ENCODE data around the gene DNAAF2.

The DNAAF2 gene

GRCh38 chr14:49584058-49584457 lies 51.0 kb downstream of the DNAAF2 start:
- no peak for DNase-seq (ENCODE audit: low read depth)

DNA sequence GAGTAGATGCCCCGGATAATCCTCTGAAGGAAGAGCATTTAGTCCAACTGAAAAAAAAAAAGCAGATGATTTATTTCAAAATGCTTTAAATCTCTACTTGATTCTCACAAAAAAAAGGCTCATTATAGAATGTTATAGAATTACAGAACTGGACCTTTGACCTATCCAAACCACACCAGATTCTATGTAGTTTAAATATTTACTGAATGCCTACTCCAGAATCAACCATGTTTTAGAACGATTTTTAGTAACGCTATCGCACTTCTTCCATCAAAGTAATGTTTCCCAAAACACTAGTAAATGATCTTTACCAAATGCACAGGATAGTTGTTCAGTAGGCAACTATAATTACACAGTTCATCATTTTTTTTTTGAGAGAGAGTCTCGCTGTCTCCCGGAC lies 51.4 kb downstream of the DNAAF2 start:
- no peak for DNase-seq (ENCODE audit: low read depth)

- no peak for DNase-seq (ENCODE audit: low read depth)
These were observed 52.7 kb downstream of the DNAAF2 start for GRCh38 chr14:49582113-49582977.

DNA sequence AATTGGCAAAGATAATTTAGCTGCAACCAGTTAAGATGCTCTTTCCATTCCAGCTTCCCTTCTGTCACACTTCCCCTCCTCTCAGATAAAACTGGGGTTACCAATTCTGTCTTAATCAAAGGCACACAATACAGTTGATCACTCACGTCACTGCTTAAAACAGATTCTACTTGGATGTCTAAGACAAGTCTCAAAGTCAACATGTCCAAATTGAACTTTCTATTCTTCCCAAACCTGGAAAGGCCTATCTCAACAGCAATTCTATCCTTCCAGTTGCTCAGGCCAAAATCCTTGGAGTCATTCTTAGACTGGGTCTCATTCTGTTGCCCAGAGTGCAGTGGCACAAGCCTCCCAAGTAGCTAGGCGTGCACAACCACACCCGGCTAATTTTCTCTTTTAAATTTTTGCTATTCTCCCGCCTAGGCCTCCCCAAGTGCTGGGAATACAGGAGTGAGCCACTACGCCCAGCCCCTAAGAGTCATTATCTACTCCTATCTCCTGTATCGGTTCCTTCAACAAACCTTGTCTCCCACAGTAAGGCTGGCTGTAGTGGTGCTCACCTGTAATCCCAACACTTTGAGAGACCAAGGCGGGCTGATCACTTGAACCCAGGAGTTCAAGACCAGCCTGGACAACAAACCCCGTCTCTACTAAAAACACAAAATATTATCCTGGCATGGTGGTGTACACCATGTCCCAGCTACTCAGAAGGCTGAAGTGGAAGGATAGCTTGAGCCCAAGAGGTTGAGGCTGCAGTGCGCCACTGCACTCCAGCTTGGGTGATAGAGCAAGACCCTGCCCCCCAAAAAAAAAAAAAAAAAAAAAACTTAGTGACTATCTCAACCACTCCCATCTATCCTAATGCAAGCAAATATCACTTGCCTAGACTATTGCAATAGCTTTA lies 53.6 kb downstream of the DNAAF2 start:
- no peak for DNase-seq (ENCODE audit: low read depth)

DNA sequence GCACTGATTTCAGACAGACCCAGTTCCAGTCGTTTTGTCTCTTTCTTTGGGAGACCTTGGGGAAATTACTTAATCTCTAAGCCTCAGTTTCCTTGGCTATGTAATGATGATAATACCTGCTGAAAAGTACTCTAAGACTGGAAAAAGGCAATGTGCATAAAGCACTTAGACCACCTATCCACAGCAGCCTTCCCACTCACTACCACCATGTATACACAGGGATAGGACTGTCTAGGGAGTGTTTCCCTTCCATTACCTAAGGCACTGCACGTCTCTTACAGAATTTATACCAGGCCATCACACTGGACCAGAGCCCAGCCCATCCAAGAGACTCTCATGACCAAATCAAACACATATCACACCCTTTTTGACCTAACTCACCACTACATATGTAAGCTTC lies 55.2 kb downstream of the DNAAF2 start:
- DNase-seq (ENCODE audit: low read depth) = no peak

DNA sequence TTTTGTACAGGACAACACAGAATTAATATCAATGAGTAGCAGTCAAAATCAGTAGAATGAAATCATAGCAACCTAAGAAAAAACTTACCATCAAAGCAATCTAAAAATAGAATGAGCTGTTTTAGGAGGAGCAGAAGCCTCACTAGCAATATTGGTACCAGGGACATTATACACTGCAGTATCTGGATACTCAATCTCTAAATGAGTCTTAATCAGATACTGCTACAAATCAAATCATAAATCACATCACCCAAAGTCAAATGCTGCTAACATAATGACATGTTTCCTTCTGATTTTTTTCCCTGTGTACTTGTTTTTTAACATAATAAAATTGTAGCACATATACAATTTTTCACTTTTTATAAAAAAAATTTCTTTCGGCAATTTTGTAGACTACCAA lies 56.9 kb downstream of the DNAAF2 start:
- no peak for DNase-seq (ENCODE audit: low read depth)
